GM12878 (cell line): ENCODE measurements around the gene KIF21B. TPM values are rescaled to one million over a fixed set of nuclear protein-coding genes. Genes with fewer than 3 reads are reported as not detected.
A peak's percentile ranks its signal among the peaks of the same experiment; 100 is the strongest.

Experiments used
- ATAC-seq: fragments of 200-7000 bp; cut with Tn5 transposase; 3 replicates; pipeline ENCODE4 v1.9.1; 2020; ENCODE audit warnings: mild to moderate bottlenecking, moderate library complexity
- BruUV-seq: library from RNA; stranded (reverse); fragments of 400-500 nt; replicated peaks from 2 replicates; lab custom pipeline; 2021; lab: Mats Ljungman, UMichigan
- CTCF ChIA-PET: fragments of 300-600 bp; sonication (Branson Sonifier 250); formaldehyde crosslinking; extraction: SDS; loops from one replicate; lab custom pipeline; 2021; ENCODE audit warnings: inconsistent platforms; lab: Yijun Ruan, JAX
- POLR2A ChIA-PET: fragments of 350-600 bp; formaldehyde crosslinking; extraction: SDS; loops from one replicate; lab custom pipeline; 2021; ENCODE audit warnings: inconsistent platforms; lab: Charles Lee
- RAD21 ChIA-PET: fragments of 300-600 bp; sonication (Branson Sonifier 250); formaldehyde crosslinking; loops from one replicate; lab custom pipeline; 2023; ENCODE audit warnings: antibody characterized with exemption; ENCODE audit not compliant: unreplicated experiment; lab: Charles Lee
- SMC1A ChIA-PET: fragments of 300-600 bp; sonication (Branson Sonifier 250); formaldehyde crosslinking; loops from one replicate; lab custom pipeline; 2023; ENCODE audit not compliant: unreplicated experiment, uncharacterized antibody; lab: Charles Lee
- DNase-seq: peaks from one replicate; pipeline ENCODE4 v3.0.0-alpha.2; 2011; ENCODE audit warnings: low read depth, low spot score
- FAIRE-seq: peaks from 3 replicates; lab custom pipeline; 2011; peaks lifted over from hg19 to GRCh38; lab: Jason Lieb, UNC
- H2AFZ ChIP-seq: 2 replicates; pipeline ENCODE4 v1.6.0; 2011; ENCODE audit warnings: low read depth, low read length, control low read depth; ENCODE audit not compliant: control insufficient read depth
- H3K27ac ChIP-seq: 2 replicates; pipeline ENCODE4 v1.5.1; 2011; ENCODE audit warnings: control low read depth; ENCODE audit not compliant: control insufficient read depth, insufficient read depth
- H3K27me3 ChIP-seq, 2 experiments: replicated peaks in 1 of 2; 2 replicates each; pipeline versions ENCODE4 v1.6.0 to v1.6.1; 2011; ENCODE audit warnings: low read length in 1 of 2; ENCODE audit not compliant: control insufficient read depth in 2 of 2, insufficient read depth in 2 of 2
- H3K36me3 ChIP-seq, 2 experiments: 2 replicates each; pipeline ENCODE4 v1.5.1; 2011; ENCODE audit warnings: low read length in 1 of 2; ENCODE audit not compliant: control insufficient read depth in 2 of 2, insufficient read depth in 2 of 2
- H3K4me1 ChIP-seq: 2 replicates; pipeline ENCODE4 v1.6.1; 2011; ENCODE audit warnings: mild to moderate bottlenecking, low read length, moderate library complexity, mixed read lengths; ENCODE audit not compliant: control insufficient read depth, insufficient read depth
- H3K4me2 ChIP-seq: 2 replicates; pipeline ENCODE4 v1.6.0; 2011; ENCODE audit warnings: control low read depth; ENCODE audit not compliant: control insufficient read depth, insufficient read depth
- H3K4me3 ChIP-seq: fragments of 200-600 bp; sonication (generic); 2 replicates; pipeline ENCODE4 v1.5.1; 2016
- H3K79me2 ChIP-seq: 2 replicates; pipeline ENCODE4 v1.6.0; 2011; ENCODE audit warnings: low read length; ENCODE audit not compliant: control insufficient read depth, insufficient read depth
- H3K9ac ChIP-seq: 2 replicates; pipeline ENCODE4 v1.8.0; 2011; ENCODE audit warnings: low read length, control low read depth, mixed read lengths; ENCODE audit not compliant: control insufficient read depth, insufficient read depth
- H3K9me3 ChIP-seq: replicated peaks from 3 replicates; pipeline ENCODE4 v1.5.1; 2011; ENCODE audit warnings: mild to moderate bottlenecking, low read length; ENCODE audit not compliant: control insufficient read depth, insufficient read depth
- H4K20me1 ChIP-seq: 2 replicates; pipeline ENCODE4 v1.6.0; 2011; ENCODE audit not compliant: control insufficient read depth, insufficient read depth
- BMI1 ChIP-seq: fragments of 450-650 bp; IDR thresholded peaks from 2 replicates; pipeline ENCODE4 v1.6.1; 2016; ENCODE audit warnings: mild to moderate bottlenecking, moderate library complexity, borderline replicate concordance
- CEBPB ChIP-seq, 2 experiments: fragments of 150-350 bp in 1 of 2; IDR thresholded peaks; 2 replicates each; pipeline ENCODE4 v1.6.1; 2012 to 2014; ENCODE audit warnings: low read depth in 2 of 2, low read length in 2 of 2, borderline replicate concordance in 1 of 2, inconsistent platforms in 1 of 2
- DPF2 ChIP-seq: fragments of 450-650 bp; IDR thresholded peaks from 2 replicates; pipeline ENCODE4 v1.6.1; 2017; ENCODE audit warnings: mild to moderate bottlenecking
- EED ChIP-seq: sonication (generic); IDR thresholded peaks from 2 replicates; pipeline ENCODE4 v1.6.1; 2016; ENCODE audit warnings: antibody characterized with exemption, low read depth
- ETV6 ChIP-seq, 2 experiments: fragments of 450-650 bp in 1 of 2; IDR thresholded peaks in 1 of 2; conservative IDR thresholded peaks in 1 of 2; 2 replicates each; pipeline ENCODE4 v1.6.1; 2014; ENCODE audit warnings: antibody characterized with exemption in 1 of 2, borderline replicate concordance in 1 of 2, low read depth in 1 of 2, mild to moderate bottlenecking in 1 of 2, moderate library complexity in 1 of 2
- MEF2A ChIP-seq: IDR thresholded peaks from 2 replicates; pipeline ENCODE4 v1.6.1; 2011; ENCODE audit warnings: low read depth, mild to moderate bottlenecking, low read length, moderate library complexity; ENCODE audit not compliant: insufficient read depth
- NFXL1 ChIP-seq: fragments of 450-650 bp; IDR thresholded peaks from 2 replicates; pipeline ENCODE4 v1.6.1; 2017; ENCODE audit warnings: antibody characterized with exemption, mild to moderate bottlenecking, borderline replicate concordance
- NFYA ChIP-seq: IDR thresholded peaks from 2 replicates; pipeline ENCODE4 v1.6.1; 2011; ENCODE audit warnings: low read depth, mild to moderate bottlenecking, low read length, improper control_type of control experiment, borderline replicate concordance
- POU2F2 ChIP-seq: IDR thresholded peaks from 3 replicates; pipeline ENCODE4 v1.6.1; 2011; ENCODE audit warnings: low read depth, mild to moderate bottlenecking, low read length, borderline replicate concordance
- SMAD1 ChIP-seq: fragments of 450-650 bp; IDR thresholded peaks from 2 replicates; pipeline ENCODE4 v1.6.1; 2018; ENCODE audit warnings: mild to moderate bottlenecking, low read depth; ENCODE audit not compliant: partially characterized antibody
- SPI1 ChIP-seq: IDR thresholded peaks from 2 replicates; pipeline ENCODE4 v1.6.1; 2011; ENCODE audit warnings: low read depth, mild to moderate bottlenecking, low read length, moderate library complexity, borderline replicate concordance; ENCODE audit not compliant: insufficient read depth
- SREBF2 ChIP-seq: IDR thresholded peaks from 2 replicates; pipeline ENCODE4 v1.6.1; 2012; ENCODE audit warnings: mild to moderate bottlenecking, low read length
- ZNF24 ChIP-seq: fragments of 450-650 bp; IDR thresholded peaks from 2 replicates; pipeline ENCODE4 v1.6.1; 2017; ENCODE audit warnings: antibody characterized with exemption, mild to moderate bottlenecking
- ZNF274 ChIP-seq: IDR thresholded peaks from one replicate; pipeline ENCODE4 v1.8.0; 2011; ENCODE audit not compliant: insufficient read length, insufficient read depth
- WGBS: methylation state at CpG from one replicate; pipeline ENCODE4 v1.1.6; 2016; ENCODE audit warnings: low lambda C conversion rate; ENCODE audit not compliant: insufficient replicate concordance, insufficient coverage; ENCODE audit errors: missing lambda C conversion rate; 5-methylcytosine and 5-hydroxymethylcytosine counted together
- in situ Hi-C: fragments of 300-500 bp; cut with MboI; formaldehyde crosslinking; loops from 9 replicates; pipeline ENCODE4 v1.14.3; 2018; ENCODE audit warnings: mixed read lengths
- intact Hi-C: fragments of 100-400 bp; cut with micrococcal nuclease; formaldehyde crosslinking; loops from one replicate; pipeline ENCODE4 v1.14.2; 2022; ENCODE audit not compliant: unreplicated experiment
- polyA plus RNA-seq, 11 experiments: library from polyadenylated mRNA; depleted of rRNA in 4 of 11; unstranded in 6 of 11; stranded (reverse) in 5 of 11; fragments of >200 nt; fragmentation: Nextera tagmentation in 4 of 11; fragmentation: Illumina TruSeq in 1 of 11; extraction: Ambion mirVana in 4 of 11; extraction: Trizol in 1 of 11; gene quantifications; 1 replicate in 1 of 11; 2 replicates in 10 of 11; pipeline versions ENCODE4 v1.2.1 to v1.2.3, GENCODE V29; 2011 to 2016; ENCODE audit warnings: inconsistent platforms in 2 of 11, missing spikeins in 2 of 11, low read depth in 1 of 11
- total RNA-seq, 4 experiments: library from RNA; depleted of rRNA in 3 of 4; stranded (reverse); fragments of >200 nt in 3 of 4; fragmentation: Illumina TruSeq in 1 of 4; extraction: Trizol in 1 of 4; gene quantifications; 2 replicates each; pipeline versions ENCODE4 v1.2.1 to v1.2.3, GENCODE V29; 2013 to 2021
- TF ChIP-seq, protein P1 (sequence below): fragments of 450-650 bp; conservative IDR thresholded peaks from 2 replicates; pipeline ENCODE4 v1.6.1; 2017; ENCODE audit warnings: mild to moderate bottlenecking, moderate library complexity
- TF ChIP-seq, protein P2 (sequence below): IDR thresholded peaks from 2 replicates; pipeline ENCODE4 v1.6.1; 2012; ENCODE audit warnings: low read depth, low read length, improper control_type of control experiment
- TF ChIP-seq, protein P3 (sequence below): IDR thresholded peaks from 2 replicates; pipeline ENCODE4 v1.6.1; 2011; ENCODE audit warnings: borderline replicate concordance, low read depth, mild to moderate bottlenecking, moderate library complexity, mixed read lengths, low read length; ENCODE audit not compliant: insufficient read depth; ENCODE audit errors: extremely low read length

Gene KIF21B
- total and polyA plus RNA-seq, 10 of the 15 experiments (the other 5 are each of a cell fraction or from before 2014, with no cell fraction given): 2.3 to 47.7 (median 12.6) TPM

DNA sequence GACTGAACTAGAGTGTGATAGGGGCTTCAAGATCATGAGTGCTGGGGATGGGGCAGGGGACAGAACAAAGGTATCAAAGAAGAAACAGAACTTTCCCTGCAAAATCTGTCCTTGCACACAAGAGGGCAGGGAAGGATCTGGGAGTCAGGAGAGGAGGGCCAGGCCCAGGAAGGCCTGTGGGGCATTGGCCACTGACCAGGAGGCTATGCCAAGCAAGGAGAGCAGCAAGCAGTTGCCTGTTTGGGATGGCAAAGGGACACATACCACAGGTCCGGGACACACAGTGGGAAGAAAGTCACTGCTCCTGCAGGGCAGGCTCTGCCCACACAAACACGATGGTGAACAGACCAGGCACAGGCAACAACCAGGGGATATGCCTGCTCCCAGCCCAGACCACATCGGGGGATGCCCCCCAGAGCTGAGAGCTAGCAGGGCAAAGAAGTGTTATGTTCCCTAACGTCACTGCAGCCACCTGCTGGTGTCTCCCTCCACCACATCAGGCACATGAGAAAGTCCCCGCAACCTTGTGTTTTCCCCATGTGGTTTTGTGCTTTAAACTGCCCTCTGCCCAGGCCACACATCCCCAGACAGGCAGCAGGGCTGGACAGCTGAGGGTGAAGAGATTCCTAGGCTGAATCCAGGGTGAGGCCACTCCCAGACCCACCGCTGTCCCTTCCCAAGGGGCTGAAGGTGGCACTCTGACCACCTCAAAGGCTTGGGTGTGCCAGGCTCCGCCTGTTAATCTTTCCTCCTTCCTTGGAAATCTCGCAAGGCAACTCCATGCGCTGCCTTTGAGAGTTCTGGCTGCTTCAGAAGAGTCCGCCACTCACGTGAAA lies 53.6 kb downstream of the KIF21B start:
- H3K4me3 ChIP-seq: no peak overlapping the region
- TSS peak; percentile 32 for BruUV-seq
- peak overlapping the region; percentile 41; the same call in 1 of the 2 replicates for H3K4me2 ChIP-seq
- peaks cover 23% of the 10 kb centered on the region for H3K4me1 ChIP-seq
- peak; percentile 87 for ATAC-seq
- 53% methylated on average over 11 of the region's 11 CpGs for WGBS
- peak; percentile 70 for DNase-seq
- intact Hi-C loops (loop anchor here (2.0 to 5.0 kb wide), 5 partner anchors 63 to 409 kb away; partner anchors contain the start of gene INAVA), in situ Hi-C loops (loop anchor here (5.0 kb wide), 2 partner anchors 38 to 348 kb away; partner anchors contain the start of gene KIF14)
- ChIA-PET RAD21 (interaction anchor here (0.7 to 9.9 kb wide), 16 partner anchors 25 to 411 kb away, joined by 3 to 239 read pairs (median 18); partner anchors contain the start of genes INAVA and KIF21B), SMC1A (interaction anchor here (1.1 to 7.1 kb wide), 15 partner anchors 10 to 348 kb away, joined by 3 to 107 read pairs (median 24); partner anchors contain the start of genes INAVA and KIF21B), POLR2A (interaction anchor here (0.8 to 4.2 kb wide), 4 partner anchors 51 to 81 kb away, joined by 3 to 27 read pairs (median 18); no protein-coding TSS in a partner anchor), CTCF (interaction anchor here (0.7 to 6.5 kb wide), 14 partner anchors 9 to 410 kb away, joined by 3 to 199 read pairs (median 27); partner anchors contain the start of genes CACNA1S, INAVA and KIF21B)
- H3K27ac ChIP-seq: no peak overlapping the region
- H2AFZ ChIP-seq: no peak overlapping the region
- H3K9me3 ChIP-seq: no peaks in the 10 kb centered on the region
- peaks cover 0 to 6% of the 10 kb centered on the region in 2 experiments; a peak in 3 of 4 replicates for H3K36me3 ChIP-seq
- H3K79me2 ChIP-seq: no peaks in the 10 kb centered on the region
- H3K9ac ChIP-seq: no peak overlapping the region; the same call in 1 of the 2 replicates
- H4K20me1 ChIP-seq: no peaks in the 10 kb centered on the region
- no peak for FAIRE-seq
- H3K27me3 ChIP-seq: no peaks in the 10 kb centered on the region
- peak; percentile 75 for TF ChIP-seq SMAD1
- no peak for TF ChIP-seq SPI1
- TF ChIP-seq BMI1: peak; percentile 80
- TF ChIP-seq DPF2: peak; percentile 97
- no peak for TF ChIP-seq NFYA
- no peak for TF ChIP-seq NFXL1
- TF ChIP-seq, protein P1, sequence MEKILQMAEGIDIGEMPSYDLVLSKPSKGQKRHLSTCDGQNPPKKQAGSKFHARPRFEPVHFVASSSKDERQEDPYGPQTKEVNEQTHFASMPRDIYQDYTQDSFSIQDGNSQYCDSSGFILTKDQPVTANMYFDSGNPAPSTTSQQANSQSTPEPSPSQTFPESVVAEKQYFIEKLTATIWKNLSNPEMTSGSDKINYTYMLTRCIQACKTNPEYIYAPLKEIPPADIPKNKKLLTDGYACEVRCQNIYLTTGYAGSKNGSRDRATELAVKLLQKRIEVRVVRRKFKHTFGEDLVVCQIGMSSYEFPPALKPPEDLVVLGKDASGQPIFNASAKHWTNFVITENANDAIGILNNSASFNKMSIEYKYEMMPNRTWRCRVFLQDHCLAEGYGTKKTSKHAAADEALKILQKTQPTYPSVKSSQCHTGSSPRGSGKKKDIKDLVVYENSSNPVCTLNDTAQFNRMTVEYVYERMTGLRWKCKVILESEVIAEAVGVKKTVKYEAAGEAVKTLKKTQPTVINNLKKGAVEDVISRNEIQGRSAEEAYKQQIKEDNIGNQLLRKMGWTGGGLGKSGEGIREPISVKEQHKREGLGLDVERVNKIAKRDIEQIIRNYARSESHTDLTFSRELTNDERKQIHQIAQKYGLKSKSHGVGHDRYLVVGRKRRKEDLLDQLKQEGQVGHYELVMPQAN: peak; percentile 68; the same call in 1 of the 2 replicates
- TF ChIP-seq POU2F2: peak; percentile 87; the same call in 2 of the 3 replicates
- TF ChIP-seq ZNF274: no peak
- TF ChIP-seq, protein P2, sequence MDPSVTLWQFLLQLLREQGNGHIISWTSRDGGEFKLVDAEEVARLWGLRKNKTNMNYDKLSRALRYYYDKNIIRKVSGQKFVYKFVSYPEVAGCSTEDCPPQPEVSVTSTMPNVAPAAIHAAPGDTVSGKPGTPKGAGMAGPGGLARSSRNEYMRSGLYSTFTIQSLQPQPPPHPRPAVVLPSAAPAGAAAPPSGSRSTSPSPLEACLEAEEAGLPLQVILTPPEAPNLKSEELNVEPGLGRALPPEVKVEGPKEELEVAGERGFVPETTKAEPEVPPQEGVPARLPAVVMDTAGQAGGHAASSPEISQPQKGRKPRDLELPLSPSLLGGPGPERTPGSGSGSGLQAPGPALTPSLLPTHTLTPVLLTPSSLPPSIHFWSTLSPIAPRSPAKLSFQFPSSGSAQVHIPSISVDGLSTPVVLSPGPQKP: no peak
- TF ChIP-seq SREBF2: no peak
- peak; percentile 75 for TF ChIP-seq EED
- no peak for TF ChIP-seq ETV6 (conservative IDR thresholded peaks at IDR 0.05 in 1 of 2, IDR thresholded peaks at IDR 0.05 in 1 of 2; ENCODE audit: borderline replicate concordance in 1 of 2, low read depth in 1 of 2)
- TF ChIP-seq MEF2A: no peak
- TF ChIP-seq ZNF24: peak; percentile 74
- TF ChIP-seq, protein P3, sequence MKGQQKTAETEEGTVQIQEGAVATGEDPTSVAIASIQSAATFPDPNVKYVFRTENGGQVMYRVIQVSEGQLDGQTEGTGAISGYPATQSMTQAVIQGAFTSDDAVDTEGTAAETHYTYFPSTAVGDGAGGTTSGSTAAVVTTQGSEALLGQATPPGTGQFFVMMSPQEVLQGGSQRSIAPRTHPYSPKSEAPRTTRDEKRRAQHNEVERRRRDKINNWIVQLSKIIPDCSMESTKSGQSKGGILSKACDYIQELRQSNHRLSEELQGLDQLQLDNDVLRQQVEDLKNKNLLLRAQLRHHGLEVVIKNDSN: no peak
- no peak for TF ChIP-seq CEBPB (IDR thresholded peaks at IDR 0.05; ENCODE audit: borderline replicate concordance in 1 of 2, low read depth in 2 of 2, low read length in 2 of 2)
